ENCODE measurements around the gene TLX2.
"Not testable (repeated sequence)": the region's sequence is repeated elsewhere in the genome, so short reads cannot be mapped to it uniquely, and the experiment has no call there.

TLX2 gene

DNA sequence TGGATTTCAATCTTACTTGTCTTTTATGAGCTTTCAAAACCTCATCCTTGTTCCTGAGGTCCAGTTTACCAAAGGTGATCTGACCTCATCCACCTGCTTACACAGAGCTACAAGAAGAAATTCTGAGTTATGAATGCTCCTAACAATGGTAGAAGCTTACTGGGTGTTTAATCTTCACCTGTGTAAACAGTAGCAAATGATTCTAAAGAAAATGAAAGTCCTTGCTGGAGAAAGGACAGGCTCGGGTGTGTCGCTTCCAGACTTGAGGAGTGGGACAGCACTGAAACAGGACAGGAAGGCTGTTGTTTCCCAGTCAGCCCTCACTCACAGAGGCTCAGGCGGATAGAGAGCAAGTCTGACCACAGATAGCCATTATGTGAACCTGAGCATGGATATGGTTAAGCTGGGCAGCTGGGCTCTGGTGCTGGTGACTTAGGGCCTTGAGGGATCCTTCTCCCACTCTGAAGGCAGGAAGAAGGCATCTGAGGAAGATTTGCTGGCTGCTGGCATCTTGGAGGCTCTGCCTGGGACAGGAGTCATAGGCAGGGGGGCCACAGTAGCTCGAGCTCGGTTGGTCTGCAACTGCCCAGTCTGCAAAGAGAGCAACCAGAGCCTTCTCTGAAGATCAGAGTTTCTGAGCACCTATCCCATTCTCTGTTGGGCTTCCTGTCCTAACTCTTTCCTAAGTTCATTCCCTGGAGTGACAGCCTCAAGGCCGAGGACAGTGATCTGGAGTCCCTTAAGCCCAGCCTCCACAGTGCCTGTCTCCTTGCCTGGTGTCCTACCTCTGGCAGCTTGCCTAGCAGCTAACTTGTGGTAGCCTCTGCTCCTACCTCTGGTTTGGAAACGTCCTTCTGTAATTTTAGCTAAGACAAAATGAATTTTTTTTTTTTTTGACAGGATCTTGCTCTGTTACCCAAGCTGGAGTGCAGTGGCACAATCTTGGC lies 44.3 kb downstream of the TLX2 start:
- no peak for DNase-seq

DNA sequence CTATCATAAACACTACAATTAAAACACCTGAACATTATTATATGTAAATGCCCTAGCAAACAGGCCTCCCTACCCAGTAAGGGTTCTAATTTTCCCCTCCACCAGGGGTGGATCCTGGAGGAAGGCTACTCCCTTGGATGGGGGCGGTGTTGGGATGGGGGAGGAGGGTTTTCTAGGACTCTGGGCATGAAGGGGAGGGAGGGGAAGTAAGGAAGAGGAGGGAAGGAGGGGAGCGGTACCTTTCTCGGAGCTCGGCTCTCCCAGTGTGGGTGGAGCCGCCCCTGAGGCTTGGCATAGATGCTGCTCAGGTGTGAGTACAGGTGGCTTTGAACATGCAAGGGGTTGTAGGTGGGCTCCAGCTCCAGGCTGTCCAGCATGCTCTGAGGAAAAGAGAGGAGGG lies 45.7 kb downstream of the TLX2 start:
- no peak for DNase-seq

DNA sequence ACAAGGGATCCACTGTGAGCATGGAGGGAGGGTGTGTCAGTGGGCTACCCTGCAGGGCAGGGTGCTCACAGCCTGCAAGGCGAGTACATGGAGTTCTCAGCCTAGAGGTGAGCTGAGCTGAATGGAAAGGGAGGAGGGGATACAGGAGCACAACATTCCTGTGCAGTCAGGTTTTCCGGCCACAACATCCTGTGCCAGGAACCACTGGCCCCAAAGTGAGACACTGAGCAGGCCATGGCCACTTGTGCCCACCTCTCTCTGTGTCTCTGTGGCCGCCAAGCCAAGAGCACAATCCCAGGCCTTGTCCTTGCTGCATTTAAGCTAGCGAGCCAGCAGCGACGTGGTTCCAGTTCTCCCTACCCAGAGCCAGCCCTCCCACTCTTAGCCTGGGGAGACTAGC lies 46.3 kb downstream of the TLX2 start:
- no peak for DNase-seq

DNA sequence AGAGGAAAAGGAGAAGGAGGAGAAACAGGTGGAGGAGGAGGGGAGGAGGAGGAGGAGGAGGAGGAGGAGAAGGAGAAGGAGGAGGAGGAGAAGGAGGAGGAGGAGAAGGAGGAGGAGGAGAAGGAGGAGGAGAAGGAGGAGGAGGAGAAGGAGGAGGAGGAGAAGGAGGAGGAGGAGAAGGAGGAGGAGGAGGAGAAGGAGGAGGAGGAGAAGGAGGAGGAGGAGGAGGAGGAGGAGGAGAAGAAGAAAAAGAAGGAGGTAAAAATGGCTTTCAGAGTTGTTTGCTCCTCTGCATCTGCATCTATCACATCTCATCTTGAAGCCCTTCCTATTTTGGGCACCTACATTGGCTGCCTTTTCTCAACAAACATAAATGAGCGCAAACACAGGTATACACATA lies 46.8 kb downstream of the TLX2 start:
- DNase-seq: not testable (repeated sequence)

DNA sequence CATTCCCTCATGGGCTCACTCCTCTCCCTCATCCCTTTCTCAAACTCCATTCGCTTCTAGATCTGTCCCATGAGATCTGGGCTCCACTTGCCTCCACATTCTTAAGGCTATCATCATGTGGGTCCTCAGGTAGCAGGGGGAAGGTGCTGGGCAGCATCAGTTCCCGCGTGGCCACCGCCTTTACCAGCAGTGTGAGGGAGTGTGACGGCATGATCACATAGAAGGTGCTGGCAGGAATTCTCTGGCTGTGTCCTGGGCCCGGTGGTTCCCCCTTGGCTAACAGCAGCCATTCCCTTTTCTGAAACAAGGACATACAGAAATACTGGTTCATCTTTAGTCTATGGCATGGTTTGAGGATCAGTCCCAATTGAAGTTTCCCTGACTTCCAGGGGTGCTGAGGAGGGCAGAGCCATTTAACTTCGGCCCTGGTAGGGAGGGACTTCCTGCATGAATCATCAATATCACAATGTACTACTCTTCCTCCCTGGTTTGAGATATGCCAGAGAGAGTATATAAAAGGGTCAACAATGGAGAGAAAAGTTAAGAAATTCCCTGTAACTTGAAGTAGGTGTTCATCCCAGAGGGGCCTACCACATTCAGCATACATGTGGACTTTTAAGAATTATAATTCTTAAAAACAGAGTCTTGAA lies 48.0 kb downstream of the TLX2 start:
- DNase-seq: no peak

DNA sequence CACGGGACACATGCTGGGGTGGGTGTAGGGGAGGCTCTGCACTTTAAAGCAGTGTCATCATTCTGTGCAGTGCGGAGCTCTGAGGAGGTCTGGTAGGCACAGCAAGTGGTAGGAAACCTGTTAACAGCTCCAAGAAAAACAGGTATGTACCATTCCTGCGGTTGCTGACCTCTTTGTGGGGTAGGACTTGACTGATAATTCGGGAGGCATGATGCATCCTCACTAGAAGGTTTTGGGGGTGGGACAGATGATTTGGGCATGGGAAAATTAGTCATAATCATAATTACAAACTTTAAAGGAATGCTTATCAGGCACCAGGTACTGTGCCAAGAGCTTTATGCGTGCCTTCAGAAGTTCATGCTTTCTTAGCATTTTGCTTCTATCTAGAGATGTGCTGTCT lies 50.0 kb downstream of the TLX2 start:
- DNase-seq: no peak

DNA sequence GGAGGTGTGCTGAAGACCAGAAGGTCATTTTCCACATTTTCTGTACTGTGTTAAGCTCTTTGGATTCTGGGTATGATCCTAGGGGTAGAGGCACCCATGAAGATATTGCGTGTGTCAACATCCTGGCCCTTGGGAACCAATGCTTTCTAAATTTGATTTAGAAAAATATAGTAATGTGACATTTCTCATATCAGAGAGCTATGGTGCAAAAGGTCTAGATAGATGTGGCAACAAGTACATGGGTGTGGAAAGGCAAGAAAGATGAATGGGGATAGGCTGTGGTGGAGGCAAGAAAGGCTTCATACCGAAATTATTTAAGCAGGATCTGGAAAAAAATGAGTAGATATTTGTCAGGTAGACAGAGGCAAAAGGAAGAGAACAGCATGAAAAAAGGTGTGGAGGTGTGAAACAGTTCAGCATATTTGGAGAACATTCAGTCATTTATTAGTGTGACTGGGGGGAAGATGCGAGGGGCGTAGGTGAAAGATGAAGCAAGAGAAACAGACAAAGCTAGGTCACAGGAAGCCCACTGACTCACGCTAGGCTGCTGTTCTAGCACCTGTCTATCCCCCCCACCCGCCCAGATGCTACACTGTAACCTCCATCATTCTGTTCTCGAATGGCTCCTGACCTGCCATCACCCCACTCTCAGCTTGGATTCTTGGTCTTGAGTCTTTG lies 52.0 kb downstream of the TLX2 start:
- no peak for DNase-seq

DNA sequence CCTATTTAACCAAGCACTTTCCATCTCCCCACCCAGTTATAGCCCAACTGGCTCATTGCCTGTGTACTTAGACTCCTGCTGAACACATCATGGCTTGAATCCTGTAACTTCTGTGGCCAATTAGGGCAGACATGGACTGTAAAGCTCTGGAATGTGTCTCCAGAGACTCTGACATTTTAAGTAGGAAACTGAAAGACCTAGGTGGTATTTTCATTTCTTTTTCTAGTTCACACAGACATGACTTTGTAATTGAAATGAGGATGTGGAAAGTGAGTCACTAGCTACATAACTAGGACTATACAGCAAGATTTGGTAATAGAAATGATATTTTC lies 52.5 kb downstream of the TLX2 start:
- DNase-seq: no peak

All from stimulated activated naive CD4-positive, alpha-beta T cell treated with Interleukin-2 at 50 U/mL for 16 hours (primary cell).